Measurements from ENCODE around the gene CGA.

Gene CGA

DNA sequence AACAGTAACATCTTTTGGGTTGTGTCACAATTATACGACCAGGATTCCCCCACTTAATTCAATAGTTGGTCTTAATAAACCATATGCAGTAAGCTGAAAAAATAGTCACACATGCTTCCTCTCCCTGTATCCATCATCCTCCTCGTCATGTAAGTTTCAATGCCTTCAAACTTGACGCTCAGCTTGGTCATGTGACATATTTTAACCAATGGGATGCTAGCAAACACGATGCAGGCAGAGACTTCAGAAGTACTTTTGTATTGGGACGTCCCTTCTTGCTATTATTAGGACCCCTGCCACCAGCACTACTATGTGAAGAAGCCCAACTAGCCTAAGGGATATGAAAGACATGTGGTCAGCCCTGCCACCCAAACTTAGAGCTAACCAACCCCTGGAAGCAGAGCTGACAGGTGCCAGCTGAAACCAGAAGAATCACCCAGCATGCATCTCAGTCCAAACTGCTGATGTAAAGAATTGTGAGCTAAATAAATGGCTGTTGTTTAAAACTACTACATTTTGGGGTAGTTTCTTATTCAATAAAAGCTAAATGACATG lies 49.3 kb downstream of the CGA start:
- H3K4me1 ChIP-seq (ENCODE audit: control insufficient read depth, low read length), result peaks cover 6% of the 10 kb centered on the region

DNA sequence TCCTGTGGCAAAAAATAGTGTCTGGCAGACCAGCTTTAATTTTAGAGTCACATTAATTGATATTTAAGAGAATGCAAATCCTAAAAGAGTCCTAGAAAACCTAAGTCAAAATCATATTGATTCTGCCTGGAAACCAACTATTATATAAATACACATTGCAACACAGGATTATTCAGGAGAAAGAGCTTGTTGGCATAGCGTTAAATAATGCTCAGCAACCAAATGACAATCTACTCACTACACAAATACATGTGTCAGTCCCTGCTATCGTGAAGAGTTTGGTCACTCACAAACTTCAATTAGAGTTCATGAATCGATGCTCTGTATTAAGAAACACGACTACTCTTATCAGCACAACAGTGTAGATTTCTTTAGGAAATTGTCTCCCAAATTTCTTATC lies 54.2 kb downstream of the CGA start:
- H3K36me3 ChIP-seq (ENCODE audit: control insufficient read depth, low read length), result no peaks in the 10 kb centered on the region
- no peak overlapping the region for H3K4me2 ChIP-seq (ENCODE audit: low read length)
- TF ChIP-seq EZH2phosphoT487 (IDR thresholded peaks at IDR 0.05; ENCODE audit: borderline replicate concordance, low read length), result no peak
- TF ChIP-seq, protein P1, sequence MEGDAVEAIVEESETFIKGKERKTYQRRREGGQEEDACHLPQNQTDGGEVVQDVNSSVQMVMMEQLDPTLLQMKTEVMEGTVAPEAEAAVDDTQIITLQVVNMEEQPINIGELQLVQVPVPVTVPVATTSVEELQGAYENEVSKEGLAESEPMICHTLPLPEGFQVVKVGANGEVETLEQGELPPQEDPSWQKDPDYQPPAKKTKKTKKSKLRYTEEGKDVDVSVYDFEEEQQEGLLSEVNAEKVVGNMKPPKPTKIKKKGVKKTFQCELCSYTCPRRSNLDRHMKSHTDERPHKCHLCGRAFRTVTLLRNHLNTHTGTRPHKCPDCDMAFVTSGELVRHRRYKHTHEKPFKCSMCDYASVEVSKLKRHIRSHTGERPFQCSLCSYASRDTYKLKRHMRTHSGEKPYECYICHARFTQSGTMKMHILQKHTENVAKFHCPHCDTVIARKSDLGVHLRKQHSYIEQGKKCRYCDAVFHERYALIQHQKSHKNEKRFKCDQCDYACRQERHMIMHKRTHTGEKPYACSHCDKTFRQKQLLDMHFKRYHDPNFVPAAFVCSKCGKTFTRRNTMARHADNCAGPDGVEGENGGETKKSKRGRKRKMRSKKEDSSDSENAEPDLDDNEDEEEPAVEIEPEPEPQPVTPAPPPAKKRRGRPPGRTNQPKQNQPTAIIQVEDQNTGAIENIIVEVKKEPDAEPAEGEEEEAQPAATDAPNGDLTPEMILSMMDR (IDR thresholded peaks at IDR 0.05; ENCODE audit: low read depth, low read length, poor library complexity, severe bottlenecking), result no peak
- H3K79me2 ChIP-seq (ENCODE audit: control insufficient read depth, low read length), result no peaks in the 10 kb centered on the region
- no peaks in the 10 kb centered on the region for H4K20me1 ChIP-seq (ENCODE audit: control insufficient read depth, insufficient read depth, low read depth, low read length)
- H3K4me3 ChIP-seq (ENCODE audit: low read length), result no peak overlapping the region
- H3F3A ChIP-seq (ENCODE audit: control insufficient read depth, insufficient read depth), result no peaks in the 10 kb centered on the region
- no peaks in the 10 kb centered on the region for H3K9me3 ChIP-seq (ENCODE audit: control insufficient read depth, insufficient read depth, low read length)
- no peak overlapping the region for H3K27ac ChIP-seq (ENCODE audit: low read depth, low read length)
- no peaks in the 10 kb centered on the region for H3K4me1 ChIP-seq (ENCODE audit: control insufficient read depth, low read length)
- no peaks in the 10 kb centered on the region for H3K9me2 ChIP-seq (replicated peaks; ENCODE audit: control insufficient read depth, low read length)
- no peaks in the 10 kb centered on the region for H3K27me3 ChIP-seq (ENCODE audit: control insufficient read depth, low read length)

More for the DNA sequence above, 49.3 kb downstream of the CGA start:
- no peaks in the 10 kb centered on the region for H3K79me2 ChIP-seq (ENCODE audit: control insufficient read depth, low read length)
- no peaks in the 10 kb centered on the region for H3K9me3 ChIP-seq (ENCODE audit: control insufficient read depth, insufficient read depth, low read length)
- no peak for TF ChIP-seq EZH2phosphoT487 (IDR thresholded peaks at IDR 0.05; ENCODE audit: borderline replicate concordance, low read length)
- TF ChIP-seq, protein P1 (IDR thresholded peaks at IDR 0.05; ENCODE audit: low read depth, low read length, poor library complexity, severe bottlenecking), result no peak
- no peaks in the 10 kb centered on the region for H3K36me3 ChIP-seq (ENCODE audit: control insufficient read depth, low read length)
- H4K20me1 ChIP-seq (ENCODE audit: control insufficient read depth, insufficient read depth, low read depth, low read length), result no peaks in the 10 kb centered on the region
- no peaks in the 10 kb centered on the region for H3F3A ChIP-seq (ENCODE audit: control insufficient read depth, insufficient read depth)
- no peaks in the 10 kb centered on the region for H3K27me3 ChIP-seq (ENCODE audit: control insufficient read depth, low read length)
- H3K4me3 ChIP-seq (ENCODE audit: low read length), result no peak overlapping the region
- no peak overlapping the region for H3K4me2 ChIP-seq (ENCODE audit: low read length)
- no peak overlapping the region for H3K27ac ChIP-seq (ENCODE audit: low read depth, low read length)
- no peaks in the 10 kb centered on the region for H3K9me2 ChIP-seq (replicated peaks; ENCODE audit: control insufficient read depth, low read length)
